Hippocampal formation (tissue), 2 donors: ENCODE results near the gene LETMD1.
A peak's percentile ranks its signal among the peaks of the same experiment; 100 is the strongest.
"Not testable (repeated sequence)": the region's sequence is repeated elsewhere in the genome, so short reads cannot be mapped to it uniquely, and the experiment has no call there.

Source experiments
- DNase-seq, 2 donors: peaks; one replicate each; lab custom pipeline; 2025; lab: John Stamatoyannopoulos, UW

Gene LETMD1

GRCh38 chr12:51077930-51078329 lies 29.8 kb downstream of the LETMD1 start:
- DNase-seq = peak in 1 of 2 donors; percentile 44

DNA sequence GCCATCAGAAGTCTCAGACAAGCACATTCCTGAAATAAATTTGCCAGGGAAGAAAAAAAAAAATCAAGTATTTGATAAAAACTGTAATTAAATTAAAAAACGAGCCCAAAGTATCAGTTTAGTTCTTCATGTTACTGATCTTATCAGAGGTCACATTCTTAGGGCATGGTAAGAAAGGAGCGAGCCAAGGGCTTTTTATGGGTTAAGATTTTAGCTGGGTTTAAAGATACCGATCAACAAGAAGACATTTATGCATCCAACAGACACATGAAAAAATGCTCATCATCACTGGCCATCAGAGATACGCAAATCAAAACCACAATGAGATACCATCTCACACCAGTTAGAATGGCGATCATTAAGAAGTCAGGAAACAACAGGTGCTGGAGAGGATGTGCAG lies 30.2 kb downstream of the LETMD1 start:
- DNase-seq = not testable (repeated sequence)

DNA sequence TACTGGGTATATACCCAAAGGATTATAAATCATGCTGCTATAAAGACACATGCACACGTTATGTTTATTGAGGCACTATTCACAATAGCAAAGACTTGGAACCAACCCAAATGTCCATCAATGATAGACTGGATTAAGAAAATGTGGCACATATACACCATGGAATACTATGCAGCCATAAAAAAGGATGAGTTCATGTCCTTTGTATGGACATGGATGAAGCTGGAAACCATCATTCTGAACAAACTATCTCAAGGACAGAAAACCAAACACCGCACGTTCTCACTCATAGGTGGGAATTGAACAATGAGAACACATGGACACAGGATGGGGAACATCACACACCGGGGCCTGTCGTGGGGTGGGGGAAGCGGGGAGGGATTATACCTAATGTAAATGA lies 30.7 kb downstream of the LETMD1 start:
- not testable (repeated sequence) for DNase-seq

DNA sequence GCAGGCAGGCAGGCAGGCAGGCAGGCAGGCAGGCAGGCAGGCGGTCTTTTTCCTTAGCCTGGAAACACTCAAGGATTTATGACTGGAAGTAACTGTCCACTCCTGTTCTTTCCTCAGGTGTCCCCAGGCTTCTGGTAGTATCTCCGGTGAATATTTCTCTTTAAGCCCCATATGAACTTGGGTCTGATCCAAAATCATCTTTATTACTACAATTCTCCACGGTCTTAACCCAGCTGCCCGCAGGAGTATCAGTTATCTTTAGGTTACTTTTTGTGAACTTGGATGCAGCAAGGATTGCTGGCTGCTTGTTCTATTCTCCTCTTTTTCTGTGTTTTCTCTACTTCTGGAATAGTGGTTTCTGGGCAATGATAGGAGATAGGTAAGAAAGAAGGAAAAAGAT lies 32.0 kb downstream of the LETMD1 start:
- DNase-seq = no peak

DNA sequence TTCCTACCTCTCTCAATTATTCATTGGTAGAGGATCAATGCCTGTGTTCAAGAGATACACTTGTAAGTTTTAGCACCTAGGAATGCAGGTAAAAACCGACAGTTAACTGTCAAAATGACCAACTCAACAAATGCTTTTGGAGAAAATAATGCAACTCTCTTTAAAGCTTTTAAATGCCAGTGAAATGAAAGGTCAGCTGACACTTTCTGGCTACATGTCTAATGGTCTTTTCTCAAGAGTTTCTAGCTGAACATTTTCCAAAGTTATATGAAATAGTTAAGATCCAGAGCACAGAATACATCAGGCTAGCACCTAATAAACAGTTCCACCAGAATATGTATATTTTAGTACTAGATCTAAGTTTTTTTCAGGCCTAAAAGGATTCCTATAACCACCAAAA lies 33.3 kb downstream of the LETMD1 start:
- DNase-seq = no peak

- DNase-seq = peak in 1 of 2 donors; percentile 38
Observed at GRCh38 chr12:51082561-51083125, 34.5 kb downstream of the LETMD1 start.

GRCh38 chr12:51083126-51083833 lies 35.2 kb downstream of the LETMD1 start, which contains the start of gene CSRNP2:
Gene CSRNP2 (minus strand): TSS chr12:51083596. CDS start chr12:51076561, 7,035 bp downstream.
- DNase-seq = peak; percentile 96

DNA sequence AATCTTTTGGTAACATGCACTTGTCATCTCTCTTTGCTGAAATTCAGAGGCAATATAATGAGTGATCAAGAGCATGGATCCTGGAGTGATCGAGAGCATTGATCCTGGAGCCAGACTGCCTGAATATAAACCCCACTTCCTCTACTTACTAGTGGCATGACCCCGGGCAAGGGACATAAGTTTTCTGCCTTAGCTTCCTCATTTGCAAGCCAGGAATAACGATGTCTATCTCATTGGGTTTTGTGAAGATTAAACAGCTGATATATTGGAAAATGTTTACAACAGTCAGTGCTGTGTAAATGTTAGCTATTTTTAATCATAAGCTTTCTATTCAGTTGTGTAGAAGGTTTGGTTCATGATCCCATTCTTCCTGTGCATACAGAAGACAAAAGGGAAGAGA lies 37.6 kb downstream of the LETMD1 start:
- no peak for DNase-seq

- DNase-seq = no peak
Observed at GRCh38 chr12:51086933-51087332, 38.8 kb downstream of the LETMD1 start.

GRCh38 chr12:51087818-51088217 lies 39.7 kb downstream of the LETMD1 start:
- no peak for DNase-seq

DNA sequence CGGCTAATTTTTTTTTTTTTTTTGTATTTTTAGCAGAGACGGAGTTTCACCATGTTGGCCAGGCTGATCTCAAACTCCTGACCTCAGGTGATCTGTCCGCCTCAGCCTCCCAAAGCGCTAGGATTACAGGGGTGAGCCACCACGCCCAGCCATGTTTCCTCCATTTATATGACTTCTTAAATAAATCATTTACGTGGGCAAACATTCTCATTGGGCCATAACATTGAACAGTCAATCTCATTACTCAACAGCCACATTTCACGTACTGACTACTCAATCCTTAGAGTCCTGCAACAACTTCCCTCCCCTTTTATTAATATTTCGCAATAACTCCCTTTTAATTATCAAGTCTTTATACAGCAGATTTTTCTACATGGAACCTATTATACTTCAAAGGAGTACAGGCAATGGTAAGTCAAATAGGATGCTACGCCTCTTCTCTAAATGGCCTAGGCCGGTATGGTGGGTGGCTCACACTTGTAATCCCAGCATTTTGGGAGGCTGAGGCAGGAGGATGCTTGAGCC lies 42.6 kb downstream of the LETMD1 start:
- DNase-seq = no peak

GRCh38 chr12:51098611-51099010 lies 50.5 kb downstream of the LETMD1 start:
- no peak for DNase-seq

GRCh38 chr12:51103977-51104376 lies 55.9 kb downstream of the LETMD1 start:
- no peak for DNase-seq

DNA sequence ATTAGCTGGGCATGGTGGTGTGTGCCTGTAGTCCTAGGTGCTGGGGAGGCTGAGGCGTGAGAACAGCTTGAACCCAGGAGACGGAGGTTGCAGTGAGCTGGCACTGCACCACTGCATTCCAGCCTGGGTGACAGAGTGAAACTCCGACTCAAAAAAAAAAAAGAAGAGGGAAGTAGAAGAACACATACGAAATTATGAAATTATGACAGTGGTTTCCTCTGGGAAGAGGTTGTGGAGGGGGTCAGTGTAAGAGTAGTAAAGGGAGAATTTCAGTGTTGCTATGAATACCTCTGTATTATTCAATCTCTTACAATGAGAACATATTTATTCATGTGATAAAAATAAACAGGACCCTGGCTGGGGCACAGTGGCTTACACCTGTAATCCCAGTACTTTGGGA lies 60.0 kb downstream of the LETMD1 start:
- DNase-seq = no peak
